HPDE6-E6E7 (cell line): Measurements from ENCODE around the gene SMARCE1.

Experiments
- DNase-seq: peaks from one replicate; pipeline ENCODE4 v3.0.0; 2011; ENCODE audit warnings: missing footprints; ENCODE audit errors: extremely low spot score

Gene SMARCE1

GRCh38 chr17:40647624-40648383 is at the start of gene SMARCE1:
SMARCE1 (minus strand) TSS chr17:40647818; CDS start chr17:40645802, 2,016 bp downstream.
- peak; percentile 63 for DNase-seq

DNA sequence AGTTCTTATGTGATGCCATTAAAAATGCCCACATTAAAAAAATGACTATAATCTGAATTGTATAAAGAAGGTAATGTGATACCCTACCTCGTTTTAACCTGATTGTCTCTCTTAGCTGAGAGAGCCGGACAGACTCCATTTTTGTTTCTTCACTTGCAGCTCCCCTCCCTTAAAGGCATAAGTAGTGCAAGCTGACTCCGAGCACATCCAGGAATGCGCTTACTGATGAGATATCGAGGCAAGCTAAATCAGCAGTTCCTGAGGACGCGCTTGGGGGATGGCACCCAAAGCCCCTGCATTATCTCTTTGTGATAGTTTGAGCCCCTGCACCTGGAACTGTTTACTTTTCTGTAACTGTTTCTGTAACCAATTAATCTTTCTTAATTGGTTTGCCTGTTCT is 49.7 kb upstream of the SMARCE1 start:
- no peak for DNase-seq

DNA sequence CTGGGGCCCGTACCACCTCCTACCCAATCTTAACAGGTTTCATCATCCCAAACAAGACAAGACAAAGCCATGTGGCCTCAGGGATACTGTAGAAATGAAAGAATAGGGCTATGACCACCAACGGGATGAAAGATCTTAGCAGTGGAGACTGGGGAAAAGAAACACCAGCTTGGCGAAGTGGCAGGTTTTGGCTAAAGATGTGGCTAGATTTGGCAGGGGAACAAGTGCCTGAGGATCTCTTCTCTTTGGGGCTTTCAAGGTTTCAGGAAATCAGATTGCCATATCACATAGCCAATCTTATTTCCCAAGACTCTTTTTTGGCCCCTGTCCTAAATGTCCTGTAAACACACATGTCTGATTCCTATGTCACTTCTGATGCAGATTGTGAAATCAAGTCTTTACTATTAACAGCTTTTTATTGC is 49.0 kb upstream of the SMARCE1 start:
- DNase-seq: no peak

DNA sequence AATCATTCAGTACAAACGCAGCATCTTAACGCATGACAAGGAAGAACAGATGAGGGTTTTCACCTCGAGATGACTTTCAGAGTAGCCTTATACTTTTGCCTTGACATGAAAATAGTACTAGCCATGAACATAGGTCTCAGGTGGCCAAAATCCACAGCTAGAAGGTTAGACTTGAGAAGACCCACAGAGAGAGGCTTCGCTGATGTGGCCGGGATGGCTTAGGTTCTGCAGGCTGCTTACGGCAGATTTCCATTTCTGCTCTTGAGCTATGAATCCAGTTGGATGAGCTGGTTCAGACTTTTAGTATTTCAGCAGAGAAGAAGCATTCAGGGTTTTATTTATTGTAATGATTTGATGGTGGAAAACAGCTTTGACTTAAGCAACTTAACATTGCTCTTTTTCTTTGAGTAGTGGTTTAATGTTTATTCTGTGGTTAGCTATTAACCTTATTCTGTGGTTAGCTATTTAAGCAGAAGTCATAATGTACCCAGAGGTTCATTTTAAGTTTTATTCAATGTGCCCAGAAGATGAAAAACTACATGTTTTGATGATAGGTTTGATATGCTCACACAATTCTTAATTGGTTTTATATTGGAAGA is 48.4 kb upstream of the SMARCE1 start:
- DNase-seq: no peak

GRCh38 chr17:40694584-40694983 is 47.0 kb upstream of the SMARCE1 start:
- DNase-seq: no peak

DNA sequence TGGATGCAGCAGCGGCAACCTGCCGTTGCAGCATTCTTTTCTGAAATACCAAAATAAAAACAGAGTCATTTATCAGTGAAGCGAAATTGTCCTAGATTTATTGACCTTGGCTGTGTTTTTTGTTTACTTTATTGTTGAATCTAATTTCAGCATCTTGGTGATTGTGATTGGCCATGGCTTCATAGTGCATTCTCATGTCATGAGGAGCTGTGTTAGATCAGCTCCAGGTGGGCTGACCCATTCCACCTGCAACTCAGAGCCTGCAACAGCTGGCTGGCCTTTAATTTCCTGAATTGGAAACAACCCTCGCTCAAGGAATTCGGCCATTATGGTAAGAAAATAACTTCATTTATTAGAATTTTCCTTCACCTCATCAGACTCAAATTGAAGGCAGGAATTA is 39.5 kb upstream of the SMARCE1 start:
- no peak for DNase-seq

DNA sequence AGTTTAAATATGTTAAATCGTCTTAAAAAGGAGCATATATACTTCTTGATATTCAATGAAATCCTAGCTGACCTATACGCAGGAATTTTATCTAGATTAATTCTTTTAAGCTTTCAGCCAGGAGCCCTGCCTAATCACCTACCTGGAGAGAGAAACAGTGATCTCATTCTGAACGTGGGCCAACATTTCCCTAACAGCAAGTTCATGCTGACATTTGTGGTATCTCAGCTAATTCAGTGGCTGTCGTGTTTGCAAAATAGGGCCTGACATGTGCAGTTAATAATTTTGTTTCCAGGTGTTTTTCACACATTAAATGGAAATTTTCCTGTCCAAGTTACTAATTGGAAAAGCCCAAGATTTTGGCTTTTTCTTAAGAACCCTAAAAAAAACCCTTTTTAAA is 38.6 kb upstream of the SMARCE1 start:
- no peak for DNase-seq

DNA sequence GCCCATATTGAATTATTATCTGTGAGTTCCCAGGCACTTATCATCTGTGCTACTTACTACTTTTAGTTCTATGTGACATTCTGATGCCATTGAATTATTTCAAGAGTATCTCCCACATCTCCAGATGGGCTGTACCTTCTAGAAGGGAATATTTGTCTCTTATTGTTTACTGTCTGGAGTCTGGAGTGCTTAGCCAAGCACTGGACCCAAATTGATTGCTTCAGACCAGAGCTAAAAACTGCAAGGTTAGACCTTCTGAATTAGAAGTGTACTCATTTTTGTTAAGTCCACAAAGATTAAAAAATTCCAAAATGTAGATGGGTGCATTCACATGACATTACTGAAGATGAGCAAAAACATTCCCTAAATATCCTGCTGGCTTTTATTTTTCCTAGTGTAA is 33.4 kb upstream of the SMARCE1 start:
- no peak for DNase-seq

GRCh38 chr17:40679523-40679907 is 31.9 kb upstream of the SMARCE1 start:
- DNase-seq: no peak

DNA sequence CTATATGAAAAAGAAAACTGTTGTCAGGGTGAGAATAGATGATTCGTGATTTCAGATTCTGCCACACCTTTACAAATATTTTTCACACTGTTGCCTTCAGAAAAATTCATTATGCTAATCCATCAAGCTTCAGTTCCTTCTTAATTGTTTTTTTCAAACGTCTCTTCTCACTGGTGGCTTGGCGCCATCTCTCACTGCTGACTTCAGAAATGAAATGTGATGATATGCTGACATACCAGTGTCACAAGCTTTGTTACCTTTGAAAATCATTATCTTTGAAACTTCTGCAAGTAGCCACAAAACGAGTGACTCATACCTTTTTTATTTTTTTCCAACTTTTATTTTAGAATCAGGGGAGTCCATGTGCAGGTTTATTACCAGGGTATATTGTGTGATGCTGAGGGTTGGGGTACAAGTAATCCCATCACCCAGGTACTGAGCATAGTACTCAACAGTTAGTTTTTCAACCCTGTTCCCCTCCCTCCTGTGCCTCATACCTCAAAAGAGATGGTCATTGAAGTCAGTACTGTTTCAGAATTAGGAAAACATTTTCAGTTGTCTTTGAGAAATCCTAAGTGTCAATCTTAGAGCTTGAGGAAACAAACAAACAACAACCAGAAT is 31.4 kb upstream of the SMARCE1 start:
- DNase-seq: no peak

GRCh38 chr17:40675905-40676304 is 28.3 kb upstream of the SMARCE1 start:
- no peak for DNase-seq

DNA sequence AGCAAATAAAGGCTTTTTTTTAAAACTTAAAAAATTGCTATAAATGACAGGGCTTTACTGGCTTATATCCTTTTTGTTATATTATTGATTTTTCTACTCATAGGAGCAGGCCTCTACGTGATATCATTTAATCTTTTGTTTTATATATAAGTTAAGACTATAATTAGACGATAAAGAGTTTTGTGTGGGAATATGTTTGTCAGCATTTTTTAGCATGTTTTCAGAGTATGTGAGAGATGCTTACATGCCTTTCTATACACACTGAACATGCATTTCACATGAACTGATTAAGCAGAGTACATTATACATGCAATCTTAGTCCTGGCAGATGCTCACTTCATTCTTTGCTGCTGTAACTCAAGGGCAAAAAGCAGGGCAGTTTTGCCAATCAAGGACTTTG is 25.0 kb upstream of the SMARCE1 start:
- DNase-seq: no peak

GRCh38 chr17:40671282-40671681 is 23.7 kb upstream of the SMARCE1 start:
- DNase-seq: no peak

GRCh38 chr17:40666331-40666730 is 18.7 kb upstream of the SMARCE1 start:
- no peak for DNase-seq

DNA sequence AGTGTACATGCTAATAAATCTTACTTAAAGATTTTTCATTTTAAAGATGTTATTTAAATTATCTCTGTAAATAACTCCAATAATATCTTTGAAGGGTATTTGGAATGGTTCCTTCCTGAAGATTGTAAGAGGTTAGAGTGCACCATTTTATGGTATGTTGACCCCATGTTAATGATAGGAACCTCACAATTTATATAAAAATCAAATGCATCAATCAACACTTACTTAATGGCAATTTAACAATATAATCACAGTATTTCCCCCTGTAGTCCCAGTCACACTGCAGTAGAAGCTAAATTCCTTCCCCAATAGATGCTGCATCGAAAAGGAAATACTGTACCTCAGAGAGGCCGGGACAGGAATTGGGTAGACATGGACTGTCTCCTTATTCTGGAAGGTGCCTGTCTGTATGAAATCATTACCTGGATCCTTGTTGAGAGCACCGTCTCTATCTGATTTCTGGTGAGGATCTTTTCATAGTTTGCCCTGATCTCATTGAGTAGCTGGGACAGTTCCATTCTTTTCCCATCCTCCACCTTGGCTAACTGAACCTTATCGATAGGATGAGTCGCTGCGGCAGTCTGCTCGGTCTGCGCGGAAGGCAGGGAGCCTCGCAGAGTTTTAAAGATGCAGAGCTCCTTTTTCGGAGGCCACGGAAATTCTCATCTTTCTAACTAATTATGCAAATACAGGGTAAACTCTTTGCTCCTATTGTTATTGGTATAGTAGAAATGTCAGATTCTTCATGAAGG is 17.1 kb upstream of the SMARCE1 start, which contains the start of gene KRT222:
Gene KRT222 (minus strand): TSS at position 596 of the 752 bp plus-strand sequence. CDS start 78 bp downstream, at position 518.
- DNase-seq: no peak

GRCh38 chr17:40663252-40663651 is 15.6 kb upstream of the SMARCE1 start:
- DNase-seq: no peak

- no peak for DNase-seq
Observed at GRCh38 chr17:40659911-40660310, 12.3 kb upstream of the SMARCE1 start.

DNA sequence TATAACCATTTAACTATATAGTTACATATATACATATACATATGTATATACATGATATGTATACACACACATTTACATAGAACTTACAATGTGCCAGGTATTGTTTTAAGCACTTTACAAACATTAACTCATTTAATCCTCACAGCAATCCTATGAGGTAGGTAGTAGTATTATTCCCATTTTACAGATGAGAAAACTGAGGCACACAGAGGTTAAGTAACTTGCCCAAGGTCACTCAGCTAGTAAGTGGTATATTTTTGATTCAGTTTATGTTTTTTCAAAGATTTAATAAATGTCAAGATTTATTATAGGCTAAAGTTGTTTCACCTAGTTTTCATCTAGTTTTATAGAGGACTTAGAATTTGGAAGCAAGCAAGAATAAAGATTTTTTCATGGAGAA is 10.8 kb upstream of the SMARCE1 start:
- DNase-seq: no peak

GRCh38 chr17:40651939-40652338 is 4.3 kb upstream of the SMARCE1 start:
- DNase-seq: no peak

DNA sequence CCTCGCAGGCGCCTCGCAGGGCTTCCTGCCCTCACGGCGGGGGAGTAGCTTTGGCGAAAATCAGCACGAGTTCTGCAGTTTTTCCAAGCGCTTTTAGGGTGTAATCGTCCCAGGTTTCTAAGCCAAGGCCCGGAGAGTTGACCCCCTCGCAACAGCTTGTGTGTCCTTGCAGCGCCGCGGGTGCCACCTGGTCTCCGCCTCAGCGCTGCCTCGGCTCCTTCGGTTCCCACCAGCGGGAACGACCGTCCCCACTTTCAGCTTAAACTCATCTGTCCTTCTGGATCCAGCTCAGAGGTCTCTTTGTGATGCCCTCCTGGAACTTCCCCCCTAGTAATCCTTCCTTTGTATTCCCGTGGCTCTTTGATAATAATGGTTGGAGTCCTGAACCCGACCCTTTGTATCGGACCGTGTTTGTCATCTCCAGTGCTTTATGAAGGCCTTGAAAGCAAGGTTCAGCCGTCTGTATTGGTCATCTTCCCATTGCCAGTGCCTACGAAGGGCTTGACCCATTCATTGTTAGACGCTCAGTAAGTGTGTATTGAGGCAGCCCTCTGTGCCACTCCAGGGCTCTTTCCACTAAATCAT is 858 bp upstream of the SMARCE1 start:
- DNase-seq: no peak

DNA sequence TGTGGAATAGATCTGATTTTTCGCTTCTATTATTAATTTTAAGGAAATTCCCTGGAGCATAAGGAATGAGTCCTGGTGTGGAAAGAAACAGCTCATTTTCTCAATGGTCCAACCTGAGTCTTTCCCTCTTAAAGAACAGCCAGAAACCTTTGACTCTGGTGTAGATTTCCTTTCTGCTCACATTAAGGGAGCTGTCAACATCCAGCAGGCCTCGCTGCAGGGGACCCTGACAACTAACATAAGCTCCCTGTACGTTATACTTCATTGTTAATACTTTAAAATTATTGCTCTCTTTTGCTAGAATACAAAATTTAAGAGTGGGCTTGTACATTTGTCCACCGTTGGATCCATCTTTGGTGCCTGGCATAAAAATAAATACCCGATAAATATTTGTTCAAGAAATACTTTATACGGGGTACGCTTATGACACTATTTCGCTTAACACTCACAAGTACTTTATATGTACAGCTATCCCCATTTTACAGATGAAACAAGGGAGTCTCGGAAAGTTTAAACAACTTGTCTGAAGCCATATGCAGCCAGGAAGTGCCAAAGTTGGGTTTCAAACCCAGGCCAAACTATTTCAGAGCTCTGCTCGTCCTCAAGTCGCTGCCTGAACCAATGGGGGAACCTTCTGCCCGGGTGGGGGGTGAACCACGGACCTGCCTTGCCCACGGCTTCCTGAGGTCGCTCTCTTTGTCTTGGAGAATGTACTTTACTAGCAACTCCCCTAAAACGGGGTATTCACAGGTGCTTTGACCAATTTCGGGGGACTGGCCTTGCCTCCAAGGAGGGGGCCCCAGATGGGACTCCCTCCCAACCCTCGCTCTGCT is 611 bp downstream of the SMARCE1 start:
- DNase-seq: peak; percentile 48
